SK-N-SH (cell line): Measurements from ENCODE around the gene BBLN. TPM values are rescaled to one million over a fixed set of nuclear protein-coding genes. Genes with fewer than 3 reads are reported as not detected.
"Not testable (repeated sequence)": the region's sequence is repeated elsewhere in the genome, so short reads cannot be mapped to it uniquely, and the experiment has no call there.

ENCODE experiments used
- CTCF ChIA-PET: fragments of 300-600, 350-600 bp; formaldehyde crosslinking; extraction: SDS; loops from one replicate; lab custom pipeline; 2021; lab: Yijun Ruan, JAX
- POLR2A ChIA-PET: fragments of 350-600 bp; sonication (Branson Sonifier 250); formaldehyde crosslinking; extraction: SDS; loops from one replicate; lab custom pipeline; 2020; ENCODE audit warnings: antibody characterized with exemption, inconsistent platforms; lab: Yijun Ruan, JAX
- DNase-seq: peaks from one replicate; pipeline ENCODE4 v3.0.0; 2012
- H2AFZ ChIP-seq: fragments of 200-600 bp; sonication (generic); 2 replicates; pipeline ENCODE4 v1.8.1; 2016; ENCODE audit warnings: antibody characterized with exemption, mild to moderate bottlenecking, low read depth
- H3F3A ChIP-seq: fragments of 200-600 bp; sonication (generic); replicated peaks from 2 replicates; pipeline ENCODE3; 2016; ENCODE audit warnings: antibody characterized with exemption, mild to moderate bottlenecking; ENCODE audit not compliant: insufficient read depth
- H3K27ac ChIP-seq, 2 experiments: fragments of 200-500 bp in 1 of 2; fragments of 200-600 bp in 1 of 2; sonication (Bioruptor generic) in 1 of 2; sonication (generic), shearing (Covaris generic) in 1 of 2; 2 replicates each; pipeline versions ENCODE4 v1.5.1 to v1.6.1; 2014 to 2016; ENCODE audit warnings: low read depth in 2 of 2, inconsistent platforms in 1 of 2, low read length in 1 of 2, mild to moderate bottlenecking in 1 of 2, mixed read lengths in 1 of 2
- H3K27me3 ChIP-seq: fragments of 200-600 bp; sonication (generic), shearing (Covaris generic); 2 replicates; pipeline ENCODE4 v1.6.1; 2016; ENCODE audit warnings: mixed run types; ENCODE audit not compliant: insufficient read depth
- H3K36me3 ChIP-seq, 2 experiments: fragments of 200-500 bp in 1 of 2; fragments of 200-600 bp in 1 of 2; sonication (Bioruptor generic) in 1 of 2; sonication (generic) in 1 of 2; replicated peaks in 1 of 2; 2 replicates each; pipeline versions ENCODE3 to v1.5.1; 2014 to 2016; ENCODE audit warnings: low read length in 1 of 2, mild to moderate bottlenecking in 1 of 2; ENCODE audit not compliant: insufficient read depth in 2 of 2, control insufficient read depth in 1 of 2
- H3K4me1 ChIP-seq, 2 experiments: fragments of 200-500 bp in 1 of 2; fragments of 200-600 bp in 1 of 2; sonication (Bioruptor generic) in 1 of 2; sonication (generic), shearing (Covaris generic) in 1 of 2; 2 replicates each; pipeline versions ENCODE4 v1.5.1 to v1.6.1; 2014 to 2016; ENCODE audit warnings: low read depth in 1 of 2, low read length in 1 of 2, mixed run types in 1 of 2; ENCODE audit not compliant: insufficient read depth in 2 of 2, control insufficient read depth in 1 of 2
- H3K4me2 ChIP-seq: fragments of 200-600 bp; sonication (generic), shearing (Covaris generic); 2 replicates; pipeline ENCODE4 v1.6.1; 2017; ENCODE audit warnings: mixed run types
- H3K4me3 ChIP-seq, 2 experiments: fragments of 200-500 bp in 1 of 2; fragments of 200-600 bp in 1 of 2; sonication (Bioruptor generic) in 1 of 2; sonication (generic), shearing (Covaris generic) in 1 of 2; 2 replicates each; pipeline versions ENCODE4 v1.5.1 to v1.8.1; 2014 to 2016; ENCODE audit warnings: low read depth in 2 of 2, inconsistent platforms in 1 of 2, low read length in 1 of 2, mild to moderate bottlenecking in 1 of 2, mixed read lengths in 1 of 2, moderate library complexity in 1 of 2
- H3K79me2 ChIP-seq: fragments of 200-600 bp; sonication (generic); 2 replicates; pipeline ENCODE4 v1.8.1; 2017; ENCODE audit warnings: mild to moderate bottlenecking; ENCODE audit not compliant: insufficient read depth
- H3K9ac ChIP-seq: fragments of 200-600 bp; sonication (generic); 2 replicates; pipeline ENCODE4 v1.6.1; 2017; ENCODE audit warnings: mixed run types
- H3K9me2 ChIP-seq: fragments of 200-600 bp; sonication (generic); 2 replicates; pipeline ENCODE4 v1.6.1; 2017; ENCODE audit warnings: mixed run types
- H3K9me3 ChIP-seq: fragments of 200-600 bp; sonication (generic); 2 replicates; pipeline ENCODE4 v1.6.1; 2017; ENCODE audit warnings: mixed run types, mild to moderate bottlenecking, moderate library complexity
- H4K20me1 ChIP-seq: fragments of 200-600 bp; sonication (generic); 2 replicates; pipeline ENCODE4 v1.6.1; 2017; ENCODE audit warnings: mild to moderate bottlenecking, mixed run types; ENCODE audit not compliant: insufficient read depth
- CHD2 ChIP-seq: fragments of 150-350 bp; IDR thresholded peaks from 2 replicates; pipeline ENCODE4 v1.6.1; 2018; ENCODE audit warnings: low read length; ENCODE audit not compliant: partially characterized antibody
- ELF1 ChIP-seq: IDR thresholded peaks from 2 replicates; pipeline ENCODE4 v1.4.0; 2012
- GABPA ChIP-seq: IDR thresholded peaks from 2 replicates; pipeline ENCODE4 v1.4.0; 2012; ENCODE audit warnings: low read depth, mild to moderate bottlenecking
- MAX ChIP-seq: IDR thresholded peaks from 2 replicates; pipeline ENCODE4 v1.4.0; 2012; ENCODE audit warnings: low read depth
- MEF2A ChIP-seq: IDR thresholded peaks from 2 replicates; pipeline ENCODE4 v1.4.0; 2012; ENCODE audit warnings: low read depth, borderline replicate concordance
- NFIC ChIP-seq: IDR thresholded peaks from 2 replicates; pipeline ENCODE4 v1.4.0; 2012; ENCODE audit warnings: borderline replicate concordance
- POLR2AphosphoS5 ChIP-seq: IDR thresholded peaks from 2 replicates; pipeline ENCODE4 v1.6.1; 2012; ENCODE audit warnings: low read depth, low read length
- REST ChIP-seq: IDR thresholded peaks from 2 replicates; pipeline ENCODE4 v1.6.1; 2012; ENCODE audit warnings: mild to moderate bottlenecking, low read depth, low read length, moderate library complexity
- RXRA ChIP-seq: IDR thresholded peaks from 2 replicates; pipeline ENCODE4 v1.4.0; 2012; ENCODE audit warnings: low read depth, mild to moderate bottlenecking, borderline replicate concordance
- SIN3A ChIP-seq: IDR thresholded peaks from 2 replicates; pipeline ENCODE4 v1.6.1; 2012; ENCODE audit warnings: low read depth, mild to moderate bottlenecking, low read length, moderate library complexity, borderline replicate concordance
- TAF1 ChIP-seq: IDR thresholded peaks from 2 replicates; pipeline ENCODE4 v1.6.1; 2012; ENCODE audit warnings: low read depth, mild to moderate bottlenecking, low read length, moderate library complexity, borderline replicate concordance
- USF2 ChIP-seq: fragments of 150-350 bp; IDR thresholded peaks from 2 replicates; pipeline ENCODE4 v1.6.1; 2017; ENCODE audit warnings: antibody characterized with exemption, low read length, low read depth, borderline replicate concordance
- ZBTB33 ChIP-seq: IDR thresholded peaks from 2 replicates; pipeline ENCODE4 v1.4.0; 2012; ENCODE audit warnings: low read depth, borderline replicate concordance
- WGBS: methylation state at CpG from one replicate; pipeline ENCODE4 v1.1.6; 2017; ENCODE audit warnings: low lambda C conversion rate; 5-methylcytosine and 5-hydroxymethylcytosine counted together
- polyA plus RNA-seq, 3 experiments: library from polyadenylated mRNA; depleted of rRNA; stranded (reverse); fragments of >200 nt; gene quantifications; 2 replicates each; pipeline ENCODE4 v1.2.3, GENCODE V29; 2012

BBLN gene
- 79.4 and 109 TPM in 2 replicates for polyA plus RNA-seq (2012; rRNA removed)
- polyA plus RNA-seq (2012; cell fraction: cytosol; rRNA removed), result 53.9 and 87.3 TPM in 2 replicates
- polyA plus RNA-seq (2012; cell fraction: nucleus; rRNA removed), result 44.6 and 72.8 TPM in 2 replicates

- peaks cover 0 to 21% of the 10 kb centered on the region in 2 experiments for H3K36me3 ChIP-seq
- peak; percentile 100 for DNase-seq
- peaks cover 0 to 12% of the 10 kb centered on the region in 2 experiments; a peak in 2 of 4 replicates for H3K4me1 ChIP-seq
- TF ChIP-seq MEF2A (no peak), ELF1 (0 out of 2 replicates have a peak, but pooled peaks have one; percentile 23), REST (0 out of 2 replicates have a peak, but pooled peaks have one; percentile 30), POLR2AphosphoS5 (peak; percentile 86), CHD2 (peak; percentile 19), RXRA (no peak), USF2 (no peak), TAF1 (peak; percentile 27), ZBTB33 (no peak), GABPA (peak; percentile 56; the same call in 1 of the 2 replicates), NFIC (no peak), SIN3A (peak; percentile 81; the same call in 1 of the 2 replicates), MAX (peak; percentile 42; the same call in 1 of the 2 replicates)
- 1% methylated on average over 35 of the region's 77 CpGs for WGBS
- H3K27me3 ChIP-seq, result no peaks in the 10 kb centered on the region
- CTCF ChIA-PET, result interaction anchor here (3.2 to 6.2 kb wide), 2 partner anchors 31 to 42 kb away, joined by 16 to 27 read pairs; partner anchors contain the start of gene CIZ1
- H3K9me2 ChIP-seq, result no peaks in the 10 kb centered on the region
- H3K9me3 ChIP-seq, result no peaks in the 10 kb centered on the region
- peak within 1 kb of the TSS; percentile 81 for H3K9ac ChIP-seq
- H4K20me1 ChIP-seq, result no peaks in the 10 kb centered on the region
- POLR2A ChIA-PET, result interaction anchor here (1.0 to 1.7 kb wide), 2 partner anchors 14 to 31 kb away, joined by 3 to 5 read pairs; partner anchors contain the start of gene CIZ1
- H2AFZ ChIP-seq, result peak within 1 kb of the TSS; percentile 92
- peak within 1 kb of the TSS; percentile 39 to 81; a peak in 3 of 4 replicates for H3K27ac ChIP-seq
- H3F3A ChIP-seq, result no peaks in the 10 kb centered on the region
- H3K4me3 ChIP-seq, result peak within 1 kb of the TSS; percentile 73 to 93
- H3K4me2 ChIP-seq, result peak within 1 kb of the TSS; percentile 97
- peaks cover 11% of the 10 kb centered on the region for H3K79me2 ChIP-seq
These were observed at the start of gene BBLN for GRCh38 chr9:128159784-128160602. Gene BBLN, plus strand, starts transcription at chr9:128160265. Its CDS starts 143 bp downstream, at chr9:128160408.

- WGBS, result 96% methylated on average over 12 of the region's 12 CpGs
- H3K4me2 ChIP-seq, H2AFZ ChIP-seq, H3K9ac ChIP-seq, POLR2A ChIA-PET, H3K9me2 ChIP-seq, H3K4me1 ChIP-seq, H3K9me3 ChIP-seq, H3K27ac ChIP-seq, H4K20me1 ChIP-seq, H3K4me3 ChIP-seq, H3K79me2 ChIP-seq, DNase-seq, H3K27me3 ChIP-seq, H3F3A ChIP-seq: not testable (repeated sequence)
- CTCF ChIA-PET, result interaction anchor here (0.8 to 1.6 kb wide), 2 partner anchors 13 to 18 kb away, joined by 3 to 6 read pairs; no protein-coding TSS in a partner anchor
- peaks cover 15 to 19% of the 10 kb centered on the region in 2 experiments for H3K36me3 ChIP-seq
These were observed 48.3 kb upstream of the BBLN start for GRCh38 chr9:128111726-128112125.
